ENCODE data around the gene GEMIN2.
"Not testable (repeated sequence)": the region's sequence is repeated elsewhere in the genome, so short reads cannot be mapped to it uniquely, and the experiment has no call there.

The GEMIN2 gene

DNA sequence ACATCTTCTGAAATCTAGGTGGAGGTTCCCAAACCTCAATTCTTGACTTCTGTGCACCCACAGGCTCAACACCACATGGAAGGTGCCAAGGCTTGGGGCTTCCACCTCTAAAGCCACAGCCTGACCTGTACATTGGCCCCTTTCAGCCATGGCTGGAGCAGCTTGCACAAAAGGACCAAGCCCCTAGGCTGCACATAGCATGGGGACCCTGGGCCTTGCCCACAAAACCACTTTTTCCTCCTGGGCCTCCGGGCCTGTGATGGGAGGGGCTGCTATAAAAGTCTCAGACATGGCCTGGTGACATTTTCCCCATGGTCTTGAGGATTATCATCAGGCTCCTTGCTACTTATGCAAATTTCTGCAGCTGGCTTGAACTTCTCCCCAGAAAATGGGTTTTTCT, 27.5 kb downstream of the GEMIN2 start:
- peaks cover 4 to 23% (median 10%) of the 10 kb centered on the region in 4 experiments for H3K36me3 ChIP-seq (ENCODE audit: control insufficient read depth in 4 of 4, insufficient read depth in 4 of 4, low read length in 3 of 4)
- H3K4me3 ChIP-seq (ENCODE audit: control insufficient read depth in 1 of 7, extremely low read depth in 1 of 7, insufficient read depth in 4 of 7, low read depth in 2 of 7, low read length in 6 of 7); H3K4me1 ChIP-seq (ENCODE audit: control extremely low read depth in 1 of 4, control insufficient read depth in 4 of 4, insufficient read depth in 4 of 4, low read length in 3 of 4); DNase-seq; H3K27me3 ChIP-seq (replicated peaks in 2 of 5; ENCODE audit: control insufficient read depth in 4 of 5, insufficient read depth in 5 of 5, low read length in 4 of 5); CTCF ChIA-PET; H3K27ac ChIP-seq (ENCODE audit: insufficient read depth in 1 of 2, low read depth in 1 of 2, low read length in 2 of 2, poor library complexity in 1 of 2, severe bottlenecking in 2 of 2); H3K9me3 ChIP-seq (ENCODE audit: control extremely low read depth in 1 of 5, control insufficient read depth in 4 of 5, insufficient read depth in 2 of 5, low read depth in 1 of 5, low read length in 4 of 5): not testable (repeated sequence)
- POLR2A ChIA-PET = interaction anchor here (0.7 kb wide), 1 partner anchor 10 kb away, joined by 3 read pairs; no protein-coding TSS in a partner anchor
- WGBS (ENCODE audit: insufficient coverage) = 100% methylated on average over 1 of the region's 1 CpG

DNA sequence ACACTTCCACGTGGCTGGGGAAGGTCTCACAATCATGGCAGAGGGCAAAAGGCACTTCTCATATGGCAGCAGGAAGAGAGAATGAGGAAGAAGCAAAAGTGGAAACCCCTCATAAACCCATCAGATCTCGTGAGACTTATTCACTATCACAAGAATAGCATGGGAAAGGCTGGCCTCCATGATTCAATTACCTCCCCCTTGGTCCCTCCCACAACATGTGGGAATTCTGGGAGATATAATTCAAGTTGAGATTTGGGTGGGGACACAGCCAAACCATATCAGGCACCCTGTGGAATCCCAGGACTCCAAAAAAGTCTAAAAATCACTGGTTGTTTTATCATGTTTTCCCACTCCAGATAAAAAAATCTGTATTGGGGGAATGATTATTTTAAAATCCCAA, 29.1 kb downstream of the GEMIN2 start:
- not testable (repeated sequence) for H3K4me1 ChIP-seq (ENCODE audit: control extremely low read depth in 1 of 4, control insufficient read depth in 4 of 4, insufficient read depth in 4 of 4, low read length in 3 of 4)

DNA sequence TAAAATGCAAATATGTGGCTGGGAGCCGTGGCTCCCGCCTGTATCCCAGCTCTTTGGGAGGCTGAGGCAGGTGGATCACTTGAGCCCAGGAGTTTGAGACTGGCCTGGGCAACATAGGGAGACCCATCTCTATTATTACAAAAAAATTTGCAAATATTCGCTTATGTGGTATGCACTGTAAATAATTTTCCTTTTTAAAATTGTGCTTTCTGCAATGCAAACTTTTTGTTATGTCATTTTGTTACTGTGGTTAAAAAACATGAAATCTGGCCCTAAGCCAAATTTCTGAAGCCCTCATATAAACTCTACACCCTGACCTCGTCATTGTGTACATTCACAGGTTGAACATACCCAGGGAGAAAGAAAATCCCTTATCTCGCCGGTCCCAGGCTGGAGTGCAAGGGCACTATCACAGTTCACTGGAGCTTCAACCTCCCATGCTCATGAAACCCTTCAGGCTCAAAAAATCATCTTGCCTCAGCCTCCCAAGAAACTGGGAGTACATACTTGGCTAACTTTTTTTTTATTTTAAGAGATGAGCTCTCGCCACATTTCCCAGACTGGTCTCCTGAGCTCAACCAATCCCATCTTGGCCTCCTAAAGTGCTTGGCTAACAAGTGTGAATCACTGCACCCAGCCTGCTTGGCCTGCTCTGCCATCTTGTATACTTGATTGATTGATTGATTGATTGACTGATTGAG, 31.3 kb downstream of the GEMIN2 start:
- WGBS (ENCODE audit: insufficient coverage) = 74% methylated on average over 3 of the region's 7 CpGs
- H3K4me3 ChIP-seq (ENCODE audit: control insufficient read depth in 1 of 7, extremely low read depth in 1 of 7, insufficient read depth in 4 of 7, low read depth in 2 of 7, low read length in 6 of 7) = no peak overlapping the region
- no peaks in the 10 kb centered on the region for H3K27me3 ChIP-seq (replicated peaks in 2 of 5; ENCODE audit: control insufficient read depth in 4 of 5, insufficient read depth in 5 of 5, low read length in 4 of 5)
- no peak overlapping the region for H3K27ac ChIP-seq (ENCODE audit: insufficient read depth in 1 of 2, low read depth in 1 of 2, low read length in 2 of 2, poor library complexity in 1 of 2, severe bottlenecking in 2 of 2)
- ChIA-PET POLR2A (no interaction called here), CTCF (no interaction called here)
- H3K36me3 ChIP-seq (ENCODE audit: control insufficient read depth in 4 of 4, insufficient read depth in 4 of 4, low read length in 3 of 4) = peaks cover 4 to 26% (median 12%) of the 10 kb centered on the region in 4 experiments
- no peaks in the 10 kb centered on the region for H3K4me1 ChIP-seq (ENCODE audit: control extremely low read depth in 1 of 4, control insufficient read depth in 4 of 4, insufficient read depth in 4 of 4, low read length in 3 of 4)
- H3K9me3 ChIP-seq (ENCODE audit: control extremely low read depth in 1 of 5, control insufficient read depth in 4 of 5, insufficient read depth in 2 of 5, low read depth in 1 of 5, low read length in 4 of 5) = peaks cover 0 to 6% (median 3%) of the 10 kb centered on the region in 5 experiments
- peak; percentile 37 to 80 (median 60) for DNase-seq

More for the DNA sequence above, 29.1 kb downstream of the GEMIN2 start:
- peaks cover 5 to 15% (median 9%) of the 10 kb centered on the region in 4 experiments for H3K36me3 ChIP-seq (ENCODE audit: control insufficient read depth in 4 of 4, insufficient read depth in 4 of 4, low read length in 3 of 4)
- POLR2A ChIA-PET; H3K4me3 ChIP-seq (ENCODE audit: control insufficient read depth in 1 of 7, extremely low read depth in 1 of 7, insufficient read depth in 4 of 7, low read depth in 2 of 7, low read length in 6 of 7); H3K27ac ChIP-seq (ENCODE audit: insufficient read depth in 1 of 2, low read depth in 1 of 2, low read length in 2 of 2, poor library complexity in 1 of 2, severe bottlenecking in 2 of 2); H3K9me3 ChIP-seq (ENCODE audit: control extremely low read depth in 1 of 5, control insufficient read depth in 4 of 5, insufficient read depth in 2 of 5, low read depth in 1 of 5, low read length in 4 of 5); H3K27me3 ChIP-seq (replicated peaks in 2 of 5; ENCODE audit: control insufficient read depth in 4 of 5, insufficient read depth in 5 of 5, low read length in 4 of 5); CTCF ChIA-PET: not testable (repeated sequence)
- DNase-seq = peak in 1 of 3 donors; percentile 2
- 100% methylated on average over 1 of the region's 2 CpGs for WGBS (ENCODE audit: insufficient coverage)

DNA sequence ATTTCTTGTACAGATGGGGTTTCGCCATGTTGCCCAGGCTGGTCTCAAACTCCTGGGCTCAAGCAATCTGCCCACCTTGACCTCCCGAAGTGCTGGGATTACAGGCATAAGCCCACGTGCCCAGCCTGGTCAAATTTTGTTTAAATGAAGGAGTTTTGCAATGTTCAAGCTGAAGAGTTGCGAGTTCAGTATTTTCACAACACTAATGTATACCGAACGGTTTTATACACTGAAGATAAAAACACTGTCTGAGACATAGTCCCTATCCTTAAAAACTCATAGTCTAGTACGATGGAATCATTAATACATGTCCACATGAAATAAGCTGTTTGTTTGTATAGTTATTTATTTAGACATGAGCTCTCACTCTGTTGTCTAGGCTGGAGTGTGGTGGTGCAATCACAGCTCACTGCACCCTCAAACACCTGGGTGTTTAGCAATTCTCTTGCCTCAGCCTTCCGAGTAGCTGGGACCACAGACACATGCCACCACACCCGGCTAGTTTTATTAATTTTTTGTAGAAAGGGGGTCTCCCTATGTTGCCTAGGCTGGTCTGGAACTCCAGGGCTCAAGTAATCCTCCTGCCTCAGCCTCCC, 40.6 kb downstream of the GEMIN2 start:
- no peak for DNase-seq
- Histone ChIP-seq H3K4me3 (ENCODE audit: control insufficient read depth in 1 of 7, extremely low read depth in 1 of 7, insufficient read depth in 4 of 7, low read depth in 2 of 7, low read length in 6 of 7) (no peak overlapping the region), H3K9me3 (ENCODE audit: control extremely low read depth in 1 of 5, control insufficient read depth in 4 of 5, insufficient read depth in 2 of 5, low read depth in 1 of 5, low read length in 4 of 5) (no peaks in the 10 kb centered on the region), H3K4me1 (ENCODE audit: control extremely low read depth in 1 of 4, control insufficient read depth in 4 of 4, insufficient read depth in 4 of 4, low read length in 3 of 4) (no peaks in the 10 kb centered on the region), H3K36me3 (ENCODE audit: control insufficient read depth in 4 of 4, insufficient read depth in 4 of 4, low read length in 3 of 4) (peaks cover 11 to 56% (median 28%) of the 10 kb centered on the region in 4 experiments), H3K27me3 (replicated peaks in 2 of 5; ENCODE audit: control insufficient read depth in 4 of 5, insufficient read depth in 5 of 5, low read length in 4 of 5) (no peaks in the 10 kb centered on the region), H3K27ac (ENCODE audit: insufficient read depth in 1 of 2, low read depth in 1 of 2, low read length in 2 of 2, poor library complexity in 1 of 2, severe bottlenecking in 2 of 2) (no peak overlapping the region)
- CTCF ChIA-PET = interaction anchor here (0.7 kb wide), 1 partner anchor 20 kb away, joined by 3 read pairs; no protein-coding TSS in a partner anchor
- POLR2A ChIA-PET = interaction anchor here (0.6 kb wide), 1 partner anchor 9 kb away, joined by 4 read pairs; no protein-coding TSS in a partner anchor
- no CpG with 5 or more reads among the region's 9 CpGs for whole genome bisulfite sequencing (ENCODE audit: insufficient coverage)

DNA sequence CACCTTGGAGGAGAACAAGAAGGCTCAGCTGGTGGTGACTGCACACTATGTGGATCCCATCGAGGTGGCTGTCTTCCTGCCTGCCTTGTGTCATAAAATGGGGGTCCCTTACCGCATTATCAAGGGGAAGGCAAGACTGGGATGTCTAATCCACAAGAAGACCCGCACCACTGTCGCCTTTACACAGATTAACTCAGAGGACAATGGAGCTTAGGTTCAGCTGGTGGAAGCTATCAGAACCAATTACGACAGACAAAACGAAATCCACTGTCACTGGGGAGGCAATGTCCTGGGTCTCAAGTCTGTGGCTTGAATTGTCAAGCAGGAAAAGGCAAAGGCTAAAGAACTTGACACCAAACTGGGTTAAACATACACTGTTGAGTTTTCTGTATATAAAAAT, 43.4 kb downstream of the GEMIN2 start:
- ChIA-PET CTCF (interaction anchor here (0.6 kb wide), 1 partner anchor 11 kb away, joined by 3 read pairs; no protein-coding TSS in a partner anchor), POLR2A (no interaction called here)
- Histone ChIP-seq H3K4me1 (ENCODE audit: control extremely low read depth in 1 of 4, control insufficient read depth in 4 of 4, insufficient read depth in 4 of 4, low read length in 3 of 4) (no peaks in the 10 kb centered on the region), H3K36me3 (ENCODE audit: control insufficient read depth in 4 of 4, insufficient read depth in 4 of 4, low read length in 3 of 4) (peaks cover 9 to 61% (median 31%) of the 10 kb centered on the region in 4 experiments), H3K9me3 (ENCODE audit: control extremely low read depth in 1 of 5, control insufficient read depth in 4 of 5, insufficient read depth in 2 of 5, low read depth in 1 of 5, low read length in 4 of 5) (no peaks in the 10 kb centered on the region), H3K4me3 (ENCODE audit: control insufficient read depth in 1 of 7, extremely low read depth in 1 of 7, insufficient read depth in 4 of 7, low read depth in 2 of 7, low read length in 6 of 7) (no peak overlapping the region), H3K27ac (ENCODE audit: insufficient read depth in 1 of 2, low read depth in 1 of 2, low read length in 2 of 2, poor library complexity in 1 of 2, severe bottlenecking in 2 of 2) (no peak overlapping the region), H3K27me3 (replicated peaks in 2 of 5; ENCODE audit: control insufficient read depth in 4 of 5, insufficient read depth in 5 of 5, low read length in 4 of 5) (no peaks in the 10 kb centered on the region)
- no peak for DNase-seq
- 100% methylated on average over 6 of the region's 6 CpGs for WGBS (ENCODE audit: insufficient coverage)

DNA sequence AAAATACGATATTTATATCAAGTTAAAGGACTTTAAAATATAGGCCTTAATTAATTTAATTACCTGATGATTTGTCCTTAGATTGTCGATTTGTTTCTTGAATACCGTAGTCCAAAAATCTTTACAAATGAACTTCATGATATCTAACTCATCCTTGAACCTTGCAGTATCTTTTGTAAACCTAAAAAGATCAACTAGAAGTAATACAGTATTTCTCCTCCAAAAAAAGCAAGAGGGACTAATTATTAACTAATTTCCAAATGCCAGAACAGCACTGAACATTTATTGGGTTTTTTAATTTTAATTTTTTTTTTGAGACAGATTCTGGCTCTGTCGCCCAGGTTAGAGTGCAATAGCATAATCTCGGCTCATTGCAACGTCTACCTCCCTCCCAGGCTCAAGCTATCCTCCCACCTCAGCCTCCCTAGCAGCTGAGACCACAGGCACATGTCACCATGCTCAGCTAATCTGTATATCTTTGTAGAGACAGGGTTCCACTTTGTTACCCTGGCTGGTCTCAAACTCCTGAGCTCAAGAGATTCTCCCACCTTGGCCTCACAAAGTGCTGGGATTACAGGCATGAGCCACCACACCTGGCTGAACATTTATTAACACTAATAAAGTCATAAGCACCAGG, 44.2 kb downstream of the GEMIN2 start:
- Histone ChIP-seq H3K9me3 (ENCODE audit: control extremely low read depth in 1 of 5, control insufficient read depth in 4 of 5, insufficient read depth in 2 of 5, low read depth in 1 of 5, low read length in 4 of 5) (no peaks in the 10 kb centered on the region), H3K4me3 (ENCODE audit: control insufficient read depth in 1 of 7, extremely low read depth in 1 of 7, insufficient read depth in 4 of 7, low read depth in 2 of 7, low read length in 6 of 7) (no peak overlapping the region), H3K4me1 (ENCODE audit: control extremely low read depth in 1 of 4, control insufficient read depth in 4 of 4, insufficient read depth in 4 of 4, low read length in 3 of 4) (no peaks in the 10 kb centered on the region), H3K27ac (ENCODE audit: insufficient read depth in 1 of 2, low read depth in 1 of 2, low read length in 2 of 2, poor library complexity in 1 of 2, severe bottlenecking in 2 of 2) (no peak overlapping the region), H3K27me3 (replicated peaks in 2 of 5; ENCODE audit: control insufficient read depth in 4 of 5, insufficient read depth in 5 of 5, low read length in 4 of 5) (no peaks in the 10 kb centered on the region), H3K36me3 (ENCODE audit: control insufficient read depth in 4 of 4, insufficient read depth in 4 of 4, low read length in 3 of 4) (peaks cover 12 to 58% (median 32%) of the 10 kb centered on the region in 4 experiments)
- ChIA-PET CTCF (no interaction called here), POLR2A (no interaction called here)
- DNase-seq = no peak
- WGBS (ENCODE audit: insufficient coverage) = 90% methylated on average over 3 of the region's 6 CpGs

DNA sequence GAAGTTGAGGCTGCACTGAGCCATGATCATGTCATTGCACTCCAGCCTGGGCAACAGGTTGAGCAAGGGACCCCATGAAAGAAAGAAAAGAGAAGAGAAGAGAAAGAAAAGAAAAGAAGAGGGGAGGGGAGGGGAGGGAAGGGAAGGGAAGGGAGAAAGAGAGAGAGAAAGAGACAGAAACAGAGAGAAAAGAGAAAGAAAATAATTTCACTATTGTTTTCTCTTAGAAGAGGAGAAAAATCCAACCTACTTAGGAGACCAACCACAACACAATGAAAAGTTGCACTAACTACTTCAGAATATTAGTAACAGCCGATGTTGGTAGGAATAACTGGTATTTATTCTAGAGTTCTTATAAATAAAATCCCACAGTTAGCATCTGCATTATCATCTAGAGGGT, 46.4 kb downstream of the GEMIN2 start:
- H3K36me3 ChIP-seq (ENCODE audit: control insufficient read depth in 4 of 4, insufficient read depth in 4 of 4, low read length in 3 of 4) = peaks cover 12 to 56% (median 32%) of the 10 kb centered on the region in 4 experiments
- CTCF ChIA-PET = no interaction called here
- POLR2A ChIA-PET = no interaction called here

More for the DNA sequence above, 46.4 kb downstream of the GEMIN2 start:
- Histone ChIP-seq H3K9me3 (ENCODE audit: control extremely low read depth in 1 of 5, control insufficient read depth in 4 of 5, insufficient read depth in 2 of 5, low read depth in 1 of 5, low read length in 4 of 5) (no peaks in the 10 kb centered on the region), H3K4me1 (ENCODE audit: control extremely low read depth in 1 of 4, control insufficient read depth in 4 of 4, insufficient read depth in 4 of 4, low read length in 3 of 4) (no peaks in the 10 kb centered on the region), H3K4me3 (ENCODE audit: control insufficient read depth in 1 of 7, extremely low read depth in 1 of 7, insufficient read depth in 4 of 7, low read depth in 2 of 7, low read length in 6 of 7) (no peak overlapping the region), H3K27me3 (replicated peaks in 2 of 5; ENCODE audit: control insufficient read depth in 4 of 5, insufficient read depth in 5 of 5, low read length in 4 of 5) (no peaks in the 10 kb centered on the region), H3K27ac (ENCODE audit: insufficient read depth in 1 of 2, low read depth in 1 of 2, low read length in 2 of 2, poor library complexity in 1 of 2, severe bottlenecking in 2 of 2) (no peak overlapping the region)
- no peak for DNase-seq
- no CpG with 5 or more reads among the region's 1 CpG for WGBS (ENCODE audit: insufficient coverage)
